Measurements from ENCODE around the gene LKAAEAR1. TPM values are rescaled to one million over a fixed set of nuclear protein-coding genes. Genes with fewer than 3 reads are reported as not detected.

Gene LKAAEAR1
- total RNA-seq, 1 donor from 2014 or later = 0.23 TPM

GRCh38 chr20:64106435-64106961, 22.3 kb upstream of the LKAAEAR1 start:
- Mint-ChIP-seq H3K27me3 (peaks cover 18% of the 10 kb centered on the region), H3K36me3 (ENCODE audit: low read depth) (no peaks in the 10 kb centered on the region), H3K4me3 (no peak overlapping the region), H3K4me1 (no peaks in the 10 kb centered on the region), H3K27ac (no peak overlapping the region), H3K9me3 (no peaks in the 10 kb centered on the region)
- intact Hi-C loops (cut with micrococcal nuclease) = no loop called here
- DNase-seq = peak; percentile 48

- no peak overlapping the region for H3K27ac Mint-ChIP-seq
- no peak overlapping the region for H3K4me3 Mint-ChIP-seq
- DNase-seq = no peak
- H3K4me1 Mint-ChIP-seq = no peaks in the 10 kb centered on the region
- no peaks in the 10 kb centered on the region for H3K36me3 Mint-ChIP-seq (ENCODE audit: low read depth)
- peaks cover 24% of the 10 kb centered on the region for H3K27me3 Mint-ChIP-seq
- intact Hi-C loops (cut with micrococcal nuclease) = no loop called here
- H3K9me3 Mint-ChIP-seq = no peaks in the 10 kb centered on the region
Measured at GRCh38 chr20:64105846-64106434, 21.7 kb upstream of the LKAAEAR1 start.

- peak; percentile 49 for DNase-seq
- no peaks in the 10 kb centered on the region for H3K4me1 Mint-ChIP-seq
- H3K27ac Mint-ChIP-seq = no peak overlapping the region
- no peaks in the 10 kb centered on the region for H3K36me3 Mint-ChIP-seq (ENCODE audit: low read depth)
- peaks cover 25% of the 10 kb centered on the region for H3K27me3 Mint-ChIP-seq
- intact Hi-C loops (cut with micrococcal nuclease) = no loop called here
- H3K9me3 Mint-ChIP-seq = no peaks in the 10 kb centered on the region
- H3K4me3 Mint-ChIP-seq = no peak overlapping the region
Measured at GRCh38 chr20:64104667-64105451, 20.7 kb upstream of the LKAAEAR1 start.

- intact Hi-C loops (cut with micrococcal nuclease) = no loop called here
Measured at GRCh38 chr20:64103871-64104666, 19.9 kb upstream of the LKAAEAR1 start.

GRCh38 chr20:64102647-64103354, 18.6 kb upstream of the LKAAEAR1 start:
- intact Hi-C loops (cut with micrococcal nuclease) = no loop called here
- peak; percentile 60 for DNase-seq
- Mint-ChIP-seq H3K4me3 (peak overlapping the region; percentile 69), H3K9me3 (no peaks in the 10 kb centered on the region), H3K27me3 (peaks cover 24% of the 10 kb centered on the region), H3K27ac (no peak overlapping the region), H3K4me1 (no peaks in the 10 kb centered on the region), H3K36me3 (ENCODE audit: low read depth) (no peaks in the 10 kb centered on the region)

More at GRCh38 chr20:64103871-64104666, 19.9 kb upstream of the LKAAEAR1 start:
- peak; percentile 52 for DNase-seq
- Mint-ChIP-seq H3K36me3 (ENCODE audit: low read depth) (no peaks in the 10 kb centered on the region), H3K9me3 (no peaks in the 10 kb centered on the region), H3K4me1 (no peaks in the 10 kb centered on the region), H3K27ac (peak overlapping the region; percentile 25), H3K27me3 (peaks cover 25% of the 10 kb centered on the region), H3K4me3 (no peak overlapping the region)

- Mint-ChIP-seq H3K9me3 (peaks cover under 1% of the 10 kb centered on the region), H3K36me3 (ENCODE audit: low read depth) (no peaks in the 10 kb centered on the region), H3K4me3 (peak overlapping the region; percentile 34), H3K27me3 (peaks cover 24% of the 10 kb centered on the region), H3K4me1 (no peaks in the 10 kb centered on the region), H3K27ac (no peak overlapping the region)
- intact Hi-C loops (cut with micrococcal nuclease) = no loop called here
- DNase-seq = peak; percentile 92
Measured at GRCh38 chr20:64101731-64102621, 17.8 kb upstream of the LKAAEAR1 start.

- H3K9me3 Mint-ChIP-seq = peaks cover 7% of the 10 kb centered on the region
- H3K27me3 Mint-ChIP-seq = peaks cover 20% of the 10 kb centered on the region
- H3K4me1 Mint-ChIP-seq = no peaks in the 10 kb centered on the region
- no peak overlapping the region for H3K27ac Mint-ChIP-seq
- peaks cover 2% of the 10 kb centered on the region for H3K36me3 Mint-ChIP-seq (ENCODE audit: low read depth)
- intact Hi-C loops (cut with micrococcal nuclease) = no loop called here
- DNase-seq = no peak
- peak overlapping the region; percentile 34 for H3K4me3 Mint-ChIP-seq
Measured at GRCh38 chr20:64100946-64101688, 16.9 kb upstream of the LKAAEAR1 start.

- Mint-ChIP-seq H3K27me3 (peaks cover 20% of the 10 kb centered on the region), H3K27ac (no peak overlapping the region), H3K9me3 (peaks cover 7% of the 10 kb centered on the region), H3K36me3 (ENCODE audit: low read depth) (peaks cover 2% of the 10 kb centered on the region), H3K4me3 (no peak overlapping the region), H3K4me1 (no peaks in the 10 kb centered on the region)
- no peak for DNase-seq
- intact Hi-C loops (cut with micrococcal nuclease) = no loop called here
Measured at GRCh38 chr20:64100566-64100888, 16.3 kb upstream of the LKAAEAR1 start.

- H3K27me3 Mint-ChIP-seq = peaks cover 20% of the 10 kb centered on the region
- H3K27ac Mint-ChIP-seq = no peak overlapping the region
- peaks cover 2% of the 10 kb centered on the region for H3K36me3 Mint-ChIP-seq (ENCODE audit: low read depth)
- no peak overlapping the region for H3K4me3 Mint-ChIP-seq
- DNase-seq = no peak
- intact Hi-C loops (cut with micrococcal nuclease) = no loop called here
- peaks cover 7% of the 10 kb centered on the region for H3K9me3 Mint-ChIP-seq
- no peaks in the 10 kb centered on the region for H3K4me1 Mint-ChIP-seq
Measured at GRCh38 chr20:64099880-64100565, 15.8 kb upstream of the LKAAEAR1 start.

- DNase-seq = no peak
- H3K27me3 Mint-ChIP-seq = peaks cover 20% of the 10 kb centered on the region
- H3K4me3 Mint-ChIP-seq = no peak overlapping the region
- no peaks in the 10 kb centered on the region for H3K4me1 Mint-ChIP-seq
- intact Hi-C loops (cut with micrococcal nuclease) = no loop called here
- peaks cover 2% of the 10 kb centered on the region for H3K36me3 Mint-ChIP-seq (ENCODE audit: low read depth)
- peaks cover 7% of the 10 kb centered on the region for H3K9me3 Mint-ChIP-seq
- no peak overlapping the region for H3K27ac Mint-ChIP-seq
Measured at GRCh38 chr20:64099086-64099786, 15.0 kb upstream of the LKAAEAR1 start.

GRCh38 chr20:64098471-64099013, 14.3 kb upstream of the LKAAEAR1 start:
- Mint-ChIP-seq H3K27ac (no peak overlapping the region), H3K9me3 (peaks cover 7% of the 10 kb centered on the region), H3K36me3 (ENCODE audit: low read depth) (peaks cover 2% of the 10 kb centered on the region), H3K4me3 (no peak overlapping the region), H3K27me3 (peaks cover 17% of the 10 kb centered on the region), H3K4me1 (no peaks in the 10 kb centered on the region)
- intact Hi-C loops (cut with micrococcal nuclease) = no loop called here
- DNase-seq = no peak
